ENCODE measurements around the gene BDNF.

BDNF gene

GRCh38 chr11:27625347-27625912, 74.8 kb downstream of the BDNF start:
- POLR2A ChIA-PET, result no interaction called here
- DNase-seq (ENCODE audit: extremely low spot score), result no peak
- CTCF ChIA-PET, result no interaction called here
- TF ChIP-seq CTCF (IDR thresholded peaks at IDR 0.05; ENCODE audit: control extremely low read depth, extremely low read depth, low read depth, missing control alignments), result no peak

GRCh38 chr11:27623945-27624523, 76.2 kb downstream of the BDNF start:
- no peak for DNase-seq (ENCODE audit: extremely low spot score)
- POLR2A ChIA-PET, result no interaction called here
- TF ChIP-seq CTCF (IDR thresholded peaks at IDR 0.05; ENCODE audit: control extremely low read depth, extremely low read depth, low read depth, missing control alignments), result no peak
- CTCF ChIA-PET, result no interaction called here

- no peak for TF ChIP-seq CTCF (IDR thresholded peaks at IDR 0.05; ENCODE audit: control extremely low read depth, extremely low read depth, low read depth, missing control alignments)
- POLR2A ChIA-PET, result no interaction called here
- DNase-seq (ENCODE audit: extremely low spot score), result no peak
- CTCF ChIA-PET, result no interaction called here
These were observed 77.5 kb downstream of the BDNF start for GRCh38 chr11:27622541-27623300.

GRCh38 chr11:27621405-27622161, 78.7 kb downstream of the BDNF start:
- POLR2A ChIA-PET, result no interaction called here
- DNase-seq (ENCODE audit: extremely low spot score), result no peak
- no peak for TF ChIP-seq CTCF (IDR thresholded peaks at IDR 0.05; ENCODE audit: control extremely low read depth, extremely low read depth, low read depth, missing control alignments)
- CTCF ChIA-PET, result no interaction called here

- ChIA-PET POLR2A (no interaction called here), CTCF (no interaction called here)
- DNase-seq (ENCODE audit: extremely low spot score), result no peak
- no peak for TF ChIP-seq CTCF (IDR thresholded peaks at IDR 0.05; ENCODE audit: control extremely low read depth, extremely low read depth, low read depth, missing control alignments)
These were observed 80.4 kb downstream of the BDNF start for GRCh38 chr11:27619763-27620335.

GRCh38 chr11:27619039-27619574, 81.1 kb downstream of the BDNF start:
- no peak for TF ChIP-seq CTCF (IDR thresholded peaks at IDR 0.05; ENCODE audit: control extremely low read depth, extremely low read depth, low read depth, missing control alignments)
- POLR2A ChIA-PET, result no interaction called here
- no peak for DNase-seq (ENCODE audit: extremely low spot score)
- CTCF ChIA-PET, result no interaction called here
